Activated naive CD4-positive, alpha-beta T cell treated with anti-CD3 and anti-CD28 coated beads for 36 hours (primary cell): ENCODE measurements around the gene MET. TPM values are rescaled to one million over a fixed set of nuclear protein-coding genes. Genes with fewer than 3 reads are reported as not detected.
A peak's percentile ranks its signal among the peaks of the same experiment; 100 is the strongest.

Source experiments
- CTCF ChIA-PET: fragments of 350-600 bp; sonication (Branson Sonifier 250); formaldehyde crosslinking; loops from one replicate; lab custom pipeline; 2021; ENCODE audit warnings: antibody characterized with exemption; lab: Charles Lee
- DNase-seq: peaks from one replicate; pipeline ENCODE4 v3.0.0-alpha.2; 2020
- H3K27ac Mint-ChIP-seq: one replicate; pipeline ENCODE4 v1.8.0; 2021; ENCODE audit warnings: mild to moderate bottlenecking, mixed read lengths
- H3K27me3 Mint-ChIP-seq: one replicate; pipeline ENCODE4 v1.8.0; 2021; ENCODE audit warnings: low read depth, mixed read lengths
- H3K36me3 Mint-ChIP-seq: one replicate; pipeline ENCODE4 v1.8.0; 2021; ENCODE audit warnings: low read depth, mixed read lengths
- H3K4me1 Mint-ChIP-seq: one replicate; pipeline ENCODE4 v1.8.0; 2021; ENCODE audit warnings: low read depth, mixed read lengths
- H3K4me3 Mint-ChIP-seq: one replicate; pipeline ENCODE4 v1.8.0; 2021; ENCODE audit warnings: mild to moderate bottlenecking, moderate library complexity, mixed read lengths
- H3K9me3 Mint-ChIP-seq: one replicate; pipeline ENCODE4 v1.8.0; 2021; ENCODE audit warnings: mixed read lengths
- intact Hi-C: fragments of 100-400 bp; cut with micrococcal nuclease; formaldehyde crosslinking; loops from one replicate; pipeline ENCODE4 v1.15.1; 2023
- total RNA-seq, 2 experiments: library from RNA; stranded (reverse); gene quantifications; one replicate each; pipeline ENCODE4 v1.2.3, GENCODE V29; 2021

MET gene
- total RNA-seq, 2 experiments from 2014 or later: 0.42 to 0.52 TPM

DNA sequence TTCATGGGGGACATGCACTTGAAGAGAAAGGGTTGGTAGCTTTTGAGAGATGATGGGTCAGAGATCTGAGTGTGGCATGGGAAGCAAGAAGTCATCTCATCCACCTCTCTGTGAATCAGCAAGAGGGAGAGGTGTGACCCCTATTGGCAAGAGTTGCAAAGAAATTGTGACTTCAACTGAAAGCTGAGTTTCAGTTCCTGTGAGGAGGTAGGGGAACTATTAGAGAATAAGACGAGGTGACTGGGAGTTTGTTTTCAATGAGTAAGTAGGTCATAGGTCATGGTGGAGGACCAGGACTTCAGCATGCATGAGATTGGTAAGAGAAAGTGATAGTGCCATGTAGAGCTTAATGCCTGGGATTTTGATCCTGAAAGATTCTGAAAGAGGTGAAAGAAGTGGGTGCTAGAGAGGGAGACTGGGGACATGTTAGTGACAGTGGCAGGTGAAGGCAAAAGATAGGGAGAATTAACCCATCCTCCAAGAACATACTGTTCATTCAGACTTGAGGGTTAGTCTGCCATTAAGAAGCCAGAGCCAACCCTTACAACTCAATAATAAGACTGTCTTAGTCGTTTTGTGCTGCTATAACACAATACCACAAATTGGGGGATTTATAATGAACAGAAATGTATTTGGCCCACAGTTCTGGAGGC lies 114.9 kb downstream of the MET start:
- no peaks in the 10 kb centered on the region for H3K9me3 Mint-ChIP-seq
- H3K27ac Mint-ChIP-seq: no peak overlapping the region
- peaks cover 3% of the 10 kb centered on the region for H3K27me3 Mint-ChIP-seq
- H3K4me3 Mint-ChIP-seq: no peak overlapping the region
- H3K36me3 Mint-ChIP-seq: no peaks in the 10 kb centered on the region
- CTCF ChIA-PET: interaction anchor here (0.5 to 2.6 kb wide), 11 partner anchors 11 to 202 kb away, joined by 3 to 24 read pairs (median 3); no protein-coding TSS in a partner anchor
- no peaks in the 10 kb centered on the region for H3K4me1 Mint-ChIP-seq
- intact Hi-C loops: loop anchor here (1.0 to 2.0 kb wide), 7 partner anchors 15 to 614 kb away; no protein-coding TSS in a partner anchor
- peak; percentile 63 for DNase-seq

DNA sequence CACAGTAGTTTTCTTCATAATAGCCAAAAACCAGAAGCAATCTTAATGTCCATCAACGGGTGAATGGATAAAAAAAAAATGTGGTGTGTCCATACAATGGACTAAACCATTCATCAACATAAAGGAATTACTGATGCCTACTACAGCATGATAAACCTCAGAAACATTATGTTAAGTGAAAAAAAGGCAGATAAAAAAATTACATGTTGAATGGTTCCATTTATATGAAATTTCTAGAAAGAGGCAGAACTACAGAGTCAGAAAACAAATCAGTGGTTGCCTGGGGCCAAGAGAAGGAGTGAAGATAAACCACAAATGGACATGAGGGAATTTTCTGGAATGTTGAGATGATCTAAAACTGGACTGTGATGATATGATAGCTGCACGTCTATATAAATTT lies 115.9 kb downstream of the MET start:
- Mint-ChIP-seq H3K4me1 (no peaks in the 10 kb centered on the region), H3K4me3 (no peak overlapping the region), H3K27ac (no peak overlapping the region), H3K9me3 (no peaks in the 10 kb centered on the region), H3K36me3 (no peaks in the 10 kb centered on the region), H3K27me3 (peaks cover 5% of the 10 kb centered on the region)
- intact Hi-C loops: loop anchor here (1.0 to 2.0 kb wide), 4 partner anchors 14 to 615 kb away; no protein-coding TSS in a partner anchor
- CTCF ChIA-PET: interaction anchor here (1.4 kb wide), 1 partner anchor 199 kb away, joined by 4 read pairs; no protein-coding TSS in a partner anchor
- DNase-seq: no peak

DNA sequence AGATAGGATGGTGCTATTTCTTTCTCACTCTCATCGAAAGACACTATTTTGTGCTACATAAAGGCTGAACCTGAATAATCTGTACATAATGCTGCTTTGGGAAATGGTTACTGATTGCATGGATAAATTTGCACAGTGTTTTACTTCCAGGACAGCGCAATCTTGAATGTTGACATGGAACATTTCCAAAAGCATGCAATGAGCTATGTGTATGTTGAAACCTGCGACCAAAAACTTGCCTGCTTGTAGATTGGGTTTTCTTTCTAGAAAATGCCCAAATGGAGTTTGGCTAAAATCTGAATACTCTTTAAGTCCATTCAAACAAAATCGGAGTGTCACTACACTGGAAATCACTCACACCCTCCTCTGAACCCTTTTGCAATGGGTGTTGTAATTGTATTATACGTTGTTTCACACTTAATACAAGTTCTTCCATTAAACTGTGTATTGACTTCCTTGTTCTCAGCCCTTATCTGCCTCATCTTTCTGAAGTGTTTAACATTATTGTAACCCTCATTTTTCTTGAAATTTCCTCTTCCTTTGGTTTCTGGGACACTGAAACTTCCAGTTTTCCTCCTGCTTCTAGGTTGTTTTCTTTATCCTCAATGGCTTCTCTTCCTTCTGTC lies 116.7 kb downstream of the MET start:
- no peak overlapping the region for H3K27ac Mint-ChIP-seq

DNA sequence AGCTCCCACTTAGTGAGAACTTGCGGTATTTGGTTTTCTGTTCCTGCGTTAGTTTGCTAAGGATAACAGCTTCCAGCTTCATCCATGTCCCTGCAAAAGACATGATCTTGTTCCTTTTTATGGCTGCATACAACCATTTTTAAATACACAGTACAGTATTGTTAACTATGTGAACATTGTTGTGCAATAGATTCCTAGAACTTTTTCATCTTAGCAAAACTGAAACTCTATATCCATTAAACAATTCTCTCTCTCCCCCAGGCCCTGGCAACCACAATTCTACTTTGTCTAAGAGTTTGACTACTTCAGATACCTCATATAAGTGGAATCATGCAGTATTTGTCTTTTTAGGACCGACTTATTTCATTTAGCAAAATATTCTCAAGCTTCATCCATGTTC lies 118.0 kb downstream of the MET start:
- Mint-ChIP-seq H3K27me3 (peaks cover 5% of the 10 kb centered on the region), H3K36me3 (no peaks in the 10 kb centered on the region), H3K9me3 (no peaks in the 10 kb centered on the region), H3K4me1 (no peaks in the 10 kb centered on the region), H3K4me3 (no peak overlapping the region), H3K27ac (no peak overlapping the region)
- intact Hi-C loops: no loop called here
- no peak for DNase-seq
- CTCF ChIA-PET: no interaction called here

More for the DNA sequence above, 116.7 kb downstream of the MET start:
- H3K27me3 Mint-ChIP-seq: peaks cover 5% of the 10 kb centered on the region
- H3K9me3 Mint-ChIP-seq: no peaks in the 10 kb centered on the region
- intact Hi-C loops: no loop called here
- no peaks in the 10 kb centered on the region for H3K36me3 Mint-ChIP-seq
- CTCF ChIA-PET: no interaction called here
- H3K4me1 Mint-ChIP-seq: no peaks in the 10 kb centered on the region
- no peak for DNase-seq
- H3K4me3 Mint-ChIP-seq: no peak overlapping the region

DNA sequence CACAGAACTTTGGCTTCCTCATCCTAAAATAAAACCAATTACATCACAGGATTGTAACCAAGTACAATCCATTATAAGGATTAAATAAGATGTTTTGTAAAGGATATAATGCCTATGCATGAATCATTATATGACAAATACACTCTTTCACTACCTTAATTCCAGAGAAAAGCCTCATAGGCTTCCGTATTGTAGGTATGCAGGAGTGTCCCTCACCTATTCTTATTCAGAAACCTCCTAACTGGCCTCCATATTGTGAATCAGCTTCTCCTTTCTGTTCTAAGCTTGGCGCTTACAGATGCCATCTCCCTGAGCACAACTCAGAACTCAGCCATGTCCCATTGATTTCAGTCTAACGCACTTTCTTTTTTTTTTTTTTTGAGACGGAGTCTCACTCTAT lies 120.8 kb downstream of the MET start:
- CTCF ChIA-PET: no interaction called here
- no peaks in the 10 kb centered on the region for H3K4me1 Mint-ChIP-seq
- no peaks in the 10 kb centered on the region for H3K36me3 Mint-ChIP-seq
- no peak overlapping the region for H3K27ac Mint-ChIP-seq
- intact Hi-C loops: no loop called here
- no peak for DNase-seq
- H3K4me3 Mint-ChIP-seq: no peak overlapping the region
- H3K9me3 Mint-ChIP-seq: no peaks in the 10 kb centered on the region
- H3K27me3 Mint-ChIP-seq: peaks cover 6% of the 10 kb centered on the region

DNA sequence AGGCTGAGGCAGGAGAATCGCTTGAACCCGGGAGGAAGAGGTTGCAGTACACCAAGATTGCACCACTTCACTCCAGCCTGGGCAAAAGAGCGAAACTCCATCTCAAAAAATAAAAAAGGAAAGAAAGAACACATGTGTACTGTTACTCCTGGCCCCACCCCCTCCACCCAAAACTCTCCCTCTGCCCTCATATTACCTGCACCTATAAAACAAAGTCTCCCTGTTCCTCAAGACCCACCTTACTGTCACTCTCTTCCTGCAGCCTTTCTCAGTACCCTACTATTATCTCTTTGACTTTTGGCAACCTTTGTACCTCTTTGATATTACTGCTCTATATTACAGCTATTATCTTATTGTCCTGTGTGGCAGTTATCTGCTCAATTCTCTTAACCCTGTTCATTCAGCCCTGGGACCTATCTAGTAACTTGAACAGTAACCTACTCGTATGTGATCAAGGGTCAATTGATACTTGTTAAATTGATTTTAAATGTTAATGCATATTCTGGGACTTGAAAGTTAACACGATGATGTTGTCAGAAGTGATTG lies 121.9 kb downstream of the MET start:
- Mint-ChIP-seq H3K4me1 (no peaks in the 10 kb centered on the region), H3K9me3 (no peaks in the 10 kb centered on the region), H3K27me3 (peaks cover 10% of the 10 kb centered on the region), H3K27ac (no peak overlapping the region), H3K36me3 (no peaks in the 10 kb centered on the region), H3K4me3 (no peak overlapping the region)
- intact Hi-C loops: no loop called here
- CTCF ChIA-PET: interaction anchor here (1.2 kb wide), 1 partner anchor 202 kb away, joined by 3 read pairs; no protein-coding TSS in a partner anchor
- no peak for DNase-seq

DNA sequence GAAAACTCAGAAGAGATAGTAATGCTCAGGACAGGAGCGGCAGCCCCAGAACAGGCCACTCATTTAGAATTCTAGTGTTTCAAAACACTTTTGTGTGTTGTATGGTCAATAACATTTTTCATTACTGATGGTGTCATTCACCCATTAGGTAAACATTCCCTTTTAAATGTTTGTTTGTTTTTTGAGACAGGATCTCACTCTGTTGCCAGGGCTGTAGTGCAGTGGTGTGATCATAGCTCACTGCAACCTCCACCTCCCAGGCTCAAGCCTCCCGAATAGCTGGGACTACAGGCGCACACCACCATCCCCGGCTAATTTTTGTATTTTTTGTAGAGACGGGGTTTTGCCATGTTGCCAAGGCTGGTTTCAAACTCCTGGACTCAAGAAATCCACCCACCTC lies 124.5 kb downstream of the MET start:
- intact Hi-C loops: no loop called here
- H3K9me3 Mint-ChIP-seq: no peaks in the 10 kb centered on the region

DNA sequence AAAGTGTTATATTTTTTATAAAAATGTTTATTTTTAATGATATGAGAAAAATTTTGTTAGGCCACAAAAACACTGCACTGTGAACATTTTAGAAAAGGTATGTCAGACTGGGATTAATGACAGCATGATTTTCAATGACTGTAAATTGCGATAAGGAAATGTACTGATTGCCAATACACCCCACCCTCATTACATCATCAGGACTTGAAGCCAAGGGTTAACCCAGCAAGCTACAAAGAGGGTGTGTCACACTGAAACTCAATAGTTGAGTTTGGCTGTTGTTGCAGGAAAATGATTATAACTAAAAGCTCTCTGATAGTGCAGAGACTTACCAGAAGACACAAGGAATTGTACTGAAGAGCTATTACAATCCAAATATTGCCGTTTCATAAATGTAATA lies 125.6 kb downstream of the MET start:
- H3K9me3 Mint-ChIP-seq: no peaks in the 10 kb centered on the region
- no peak overlapping the region for H3K4me3 Mint-ChIP-seq
- no peak overlapping the region for H3K27ac Mint-ChIP-seq
- DNase-seq: no peak
- no peaks in the 10 kb centered on the region for H3K36me3 Mint-ChIP-seq
- intact Hi-C loops: no loop called here
- H3K27me3 Mint-ChIP-seq: peaks cover 6% of the 10 kb centered on the region
- peaks cover under 1% of the 10 kb centered on the region for H3K4me1 Mint-ChIP-seq
- CTCF ChIA-PET: no interaction called here

More for the DNA sequence above, 124.5 kb downstream of the MET start:
- peaks cover 8% of the 10 kb centered on the region for H3K27me3 Mint-ChIP-seq
- no peak overlapping the region for H3K4me3 Mint-ChIP-seq
- no peak for DNase-seq
- H3K4me1 Mint-ChIP-seq: no peaks in the 10 kb centered on the region
- no peak overlapping the region for H3K27ac Mint-ChIP-seq
- H3K36me3 Mint-ChIP-seq: no peaks in the 10 kb centered on the region
- CTCF ChIA-PET: no interaction called here

DNA sequence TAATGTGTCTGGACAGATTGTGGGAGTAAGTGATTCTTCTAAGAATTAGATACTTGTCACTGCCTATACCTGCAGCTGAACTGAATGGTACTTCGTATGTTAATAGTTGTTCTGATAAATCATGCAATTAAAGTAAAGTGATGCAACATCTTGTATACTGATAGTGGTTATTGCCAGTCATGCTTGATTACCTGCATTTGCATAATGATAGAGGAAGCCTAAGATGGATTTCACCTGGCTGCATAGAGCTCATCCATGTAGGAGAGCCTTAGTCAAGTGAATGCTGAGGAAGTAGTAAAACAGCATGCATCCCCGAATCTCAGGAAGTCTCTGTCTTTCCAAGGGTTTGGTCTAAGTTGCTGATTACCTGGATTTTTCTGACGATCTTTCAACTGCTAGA lies 126.2 kb downstream of the MET start:
- peaks cover 5% of the 10 kb centered on the region for H3K4me1 Mint-ChIP-seq
- H3K27me3 Mint-ChIP-seq: peaks cover 12% of the 10 kb centered on the region
- intact Hi-C loops: no loop called here
- H3K27ac Mint-ChIP-seq: no peak overlapping the region
- H3K9me3 Mint-ChIP-seq: no peaks in the 10 kb centered on the region
- CTCF ChIA-PET: no interaction called here
- H3K4me3 Mint-ChIP-seq: no peak overlapping the region
- DNase-seq: no peak
- no peaks in the 10 kb centered on the region for H3K36me3 Mint-ChIP-seq

DNA sequence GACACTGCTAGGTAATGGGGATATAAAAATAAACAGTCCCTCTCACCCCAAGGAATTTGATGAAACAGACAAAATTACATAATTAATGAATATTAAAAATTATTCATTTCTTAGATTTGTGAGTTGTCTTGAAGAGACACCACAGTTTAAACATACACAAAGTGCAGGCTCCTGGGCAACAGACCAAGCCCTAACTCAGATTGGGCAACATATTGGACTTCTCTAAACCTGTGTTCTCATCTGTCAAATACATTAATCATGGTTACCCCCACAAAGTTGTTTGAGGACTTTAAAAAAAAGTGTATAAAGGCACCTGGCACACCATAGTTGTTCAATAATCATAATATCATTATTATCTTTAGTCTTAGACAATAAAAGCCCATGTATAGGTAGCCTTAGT lies 127.9 kb downstream of the MET start:
- H3K4me1 Mint-ChIP-seq: peaks cover 5% of the 10 kb centered on the region
- H3K27me3 Mint-ChIP-seq: peaks cover 15% of the 10 kb centered on the region
- H3K36me3 Mint-ChIP-seq: no peaks in the 10 kb centered on the region
- intact Hi-C loops: no loop called here
- H3K27ac Mint-ChIP-seq: no peak overlapping the region
- no peak for DNase-seq
- no peak overlapping the region for H3K4me3 Mint-ChIP-seq
- H3K9me3 Mint-ChIP-seq: no peaks in the 10 kb centered on the region
- CTCF ChIA-PET: no interaction called here

DNA sequence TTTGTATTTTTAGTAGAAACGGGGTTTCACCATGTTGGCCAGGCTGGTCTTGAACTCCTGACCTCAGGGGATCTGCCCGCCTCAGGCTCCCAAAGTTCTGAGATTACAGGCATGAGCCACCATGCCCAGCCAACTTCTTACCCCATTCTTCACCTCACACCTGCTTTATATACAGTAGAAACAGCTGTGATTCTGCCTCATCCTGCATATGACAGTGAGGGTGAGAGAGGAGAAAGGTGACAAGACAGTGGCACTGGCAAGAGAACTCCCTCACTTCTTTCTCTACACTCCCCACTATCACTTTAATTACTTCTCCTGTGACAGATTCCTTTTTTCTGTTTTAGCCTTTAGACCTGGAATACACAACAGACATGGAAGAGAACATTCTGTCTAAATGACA lies 128.6 kb downstream of the MET start:
- no peak for DNase-seq
- peaks cover 5% of the 10 kb centered on the region for H3K4me1 Mint-ChIP-seq
- CTCF ChIA-PET: no interaction called here
- no peaks in the 10 kb centered on the region for H3K9me3 Mint-ChIP-seq
- H3K27ac Mint-ChIP-seq: no peak overlapping the region
- intact Hi-C loops: no loop called here
- no peak overlapping the region for H3K4me3 Mint-ChIP-seq
- peaks cover 14% of the 10 kb centered on the region for H3K27me3 Mint-ChIP-seq
- H3K36me3 Mint-ChIP-seq: no peaks in the 10 kb centered on the region

DNA sequence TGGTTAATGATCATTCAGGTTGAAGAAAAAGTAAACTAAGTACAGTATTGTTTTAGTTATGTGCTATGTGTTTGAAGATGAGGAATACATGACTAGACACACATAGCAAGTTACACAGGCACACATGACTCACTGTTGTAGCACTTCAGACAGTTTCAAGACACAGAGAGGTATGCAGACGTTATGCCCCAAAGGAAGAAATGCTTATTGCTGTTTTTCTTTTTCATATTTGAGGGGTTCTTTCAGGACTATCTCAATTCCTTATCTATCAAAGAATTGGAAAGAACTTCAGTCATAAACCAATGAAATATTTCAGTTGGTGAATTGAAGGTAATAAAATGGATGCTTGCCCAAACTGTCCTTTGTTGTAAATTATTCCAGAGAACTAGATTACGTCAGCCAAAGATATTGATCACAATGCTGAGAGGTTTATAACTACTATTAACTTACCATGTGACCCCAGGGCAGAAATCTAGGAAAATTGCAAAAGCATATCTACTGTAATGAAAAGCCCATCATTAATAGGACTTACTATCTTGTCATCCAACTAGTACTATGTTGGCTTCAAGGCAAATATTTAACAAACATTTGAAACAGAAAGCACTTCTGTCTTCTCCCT lies 129.2 kb downstream of the MET start:
- CTCF ChIA-PET: interaction anchor here (0.7 kb wide), 3 partner anchors 14 to 625 kb away, joined by 3 to 6 read pairs (median 4); no protein-coding TSS in a partner anchor
- peaks cover 14% of the 10 kb centered on the region for H3K27me3 Mint-ChIP-seq
- peaks cover 5% of the 10 kb centered on the region for H3K4me1 Mint-ChIP-seq
- H3K4me3 Mint-ChIP-seq: no peak overlapping the region
- intact Hi-C loops: no loop called here
- no peaks in the 10 kb centered on the region for H3K36me3 Mint-ChIP-seq
- no peak overlapping the region for H3K27ac Mint-ChIP-seq
- no peak for DNase-seq
- no peaks in the 10 kb centered on the region for H3K9me3 Mint-ChIP-seq
